C4-2B (cell line): ENCODE data around the gene RNF2.

ENCODE experiments used
- H3K27ac ChIP-seq: fragments of 450-650 bp; 2 replicates; pipeline ENCODE4 v1.5.1; 2017
- CTCF ChIP-seq: fragments of 450-650 bp; conservative IDR thresholded peaks from 2 replicates; pipeline ENCODE4 v1.5.1; 2017; ENCODE audit warnings: mild to moderate bottlenecking
- ZFX ChIP-seq: fragments of 450-650 bp; IDR thresholded peaks from 2 replicates; pipeline ENCODE4 v1.6.1; 2017

The RNF2 gene

GRCh38 chr1:185040408-185040735 is 5.0 kb upstream of the RNF2 start:
- H3K27ac ChIP-seq: no peak overlapping the region
- TF ChIP-seq ZFX (no peak), CTCF (no peak)

- H3K27ac ChIP-seq: no peak overlapping the region
- TF ChIP-seq ZFX (no peak), CTCF (no peak)
These were observed 3.6 kb upstream of the RNF2 start for GRCh38 chr1:185041742-185042141.

- H3K27ac ChIP-seq: no peak overlapping the region
- no peak for TF ChIP-seq ZFX
- TF ChIP-seq CTCF: no peak
These were observed 2.6 kb upstream of the RNF2 start for GRCh38 chr1:185042737-185043136.

- no peak overlapping the region for H3K27ac ChIP-seq
- no peak for TF ChIP-seq ZFX
- no peak for TF ChIP-seq CTCF
These were observed 971 bp upstream of the RNF2 start for GRCh38 chr1:185044387-185044786.

- no peak for TF ChIP-seq ZFX
- TF ChIP-seq CTCF: no peak
- peak overlapping the region; percentile 77 for H3K27ac ChIP-seq
These were observed 595 bp downstream of the RNF2 start for GRCh38 chr1:185045814-185046492.

GRCh38 chr1:185046668-185047067 is 1.3 kb downstream of the RNF2 start:
- H3K27ac ChIP-seq: no peak overlapping the region
- TF ChIP-seq ZFX (no peak), CTCF (no peak)

GRCh38 chr1:185049670-185050069 is 4.3 kb downstream of the RNF2 start:
- H3K27ac ChIP-seq: no peak overlapping the region
- no peak for TF ChIP-seq ZFX
- TF ChIP-seq CTCF: no peak
